Neuronal stem cell (in vitro differentiated cells): ENCODE data around the gene GABRB1.

ENCODE experiments used
- DNase-seq: peaks from one replicate; pipeline ENCODE4 v3.0.0-alpha.2; 2013; ENCODE audit warnings: low spot score
- H2AFZ ChIP-seq: one replicate; pipeline ENCODE4 v1.6.1; 2013; ENCODE audit warnings: mild to moderate bottlenecking, low read length, inconsistent platforms
- H2AK5ac ChIP-seq: 2 replicates; pipeline ENCODE4 v1.6.1; 2013; ENCODE audit warnings: low read depth, mild to moderate bottlenecking, inconsistent platforms, low read length, moderate library complexity, mixed read lengths
- H2BK120ac ChIP-seq: 2 replicates; pipeline ENCODE4 v1.6.1; 2013; ENCODE audit warnings: low read depth, mild to moderate bottlenecking, inconsistent platforms, low read length, moderate library complexity, mixed read lengths
- H2BK12ac ChIP-seq: one replicate; pipeline ENCODE4 v1.6.1; 2013; ENCODE audit warnings: low read length, inconsistent platforms
- H2BK15ac ChIP-seq: 2 replicates; pipeline ENCODE4 v1.6.1; 2013; ENCODE audit warnings: mild to moderate bottlenecking, low read length, inconsistent platforms, mixed read lengths
- H2BK5ac ChIP-seq: one replicate; pipeline ENCODE4 v1.6.1; 2013; ENCODE audit warnings: inconsistent platforms, mild to moderate bottlenecking, low read length, moderate library complexity
- H3K14ac ChIP-seq: one replicate; pipeline ENCODE4 v1.6.1; 2013; ENCODE audit warnings: low read length, inconsistent platforms
- H3K18ac ChIP-seq: 2 replicates; pipeline ENCODE4 v1.6.1; 2013; ENCODE audit warnings: low read length, inconsistent platforms
- H3K23ac ChIP-seq: 2 replicates; pipeline ENCODE4 v1.6.1; 2013; ENCODE audit warnings: low read depth, mild to moderate bottlenecking, mixed read lengths, low read length, inconsistent platforms; ENCODE audit not compliant: poor library complexity
- H3K27ac ChIP-seq: replicated peaks from 3 replicates; pipeline ENCODE4 v1.5.1; 2013; ENCODE audit warnings: low read length, inconsistent platforms
- H3K27me3 ChIP-seq, 3 experiments: 2 replicates each; pipeline ENCODE4 v1.6.1; 2013; ENCODE audit warnings: low read length in 3 of 3, mild to moderate bottlenecking in 2 of 3, inconsistent platforms in 1 of 3, low read depth in 1 of 3, mixed read lengths in 1 of 3, moderate library complexity in 1 of 3; ENCODE audit not compliant: control insufficient read depth in 3 of 3, insufficient read depth in 3 of 3
- H3K36me3 ChIP-seq, 2 donors: replicated peaks in 1 of 2; 2 replicates each; pipeline ENCODE4 v1.6.1; 2013; ENCODE audit warnings: low read length in 2 of 2; ENCODE audit not compliant: control insufficient read depth in 2 of 2, insufficient read depth in 2 of 2
- H3K4ac ChIP-seq: 2 replicates; pipeline ENCODE4 v1.6.1; 2013; ENCODE audit warnings: inconsistent platforms, mild to moderate bottlenecking, low read length, moderate library complexity
- H3K4me1 ChIP-seq, 2 donors: 1 replicate in 1 of 2; 2 replicates in 1 of 2; pipeline ENCODE4 v1.6.1; 2013; ENCODE audit warnings: low read length in 2 of 2, low read depth in 1 of 2; ENCODE audit not compliant: control insufficient read depth in 2 of 2, insufficient read depth in 1 of 2
- H3K4me2 ChIP-seq: one replicate; pipeline ENCODE4 v1.6.1; 2013; ENCODE audit warnings: mild to moderate bottlenecking, low read length, inconsistent platforms; ENCODE audit not compliant: insufficient read depth, poor library complexity, severe bottlenecking
- H3K4me3 ChIP-seq, 2 donors: 2 replicates each; pipeline ENCODE4 v1.5.1; 2013; ENCODE audit warnings: low read length in 2 of 2, mild to moderate bottlenecking in 2 of 2, inconsistent platforms in 1 of 2, moderate library complexity in 1 of 2
- H3K79me1 ChIP-seq: one replicate; pipeline ENCODE4 v1.6.1; 2013; ENCODE audit warnings: low read depth, mild to moderate bottlenecking, inconsistent platforms, low read length, moderate library complexity
- H3K9ac ChIP-seq: one replicate; pipeline ENCODE4 v1.6.1; 2013; ENCODE audit warnings: mild to moderate bottlenecking, low read depth, low read length, inconsistent platforms; ENCODE audit not compliant: poor library complexity
- H3K9me3 ChIP-seq, 2 donors: replicated peaks in 1 of 2; 2 replicates each; pipeline versions ENCODE3 to v1.6.1; 2013; ENCODE audit warnings: low read length in 2 of 2, mild to moderate bottlenecking in 2 of 2, inconsistent platforms in 1 of 2, low read depth in 1 of 2, mixed read lengths in 1 of 2, moderate library complexity in 1 of 2; ENCODE audit not compliant: control insufficient read depth in 2 of 2, insufficient read depth in 1 of 2
- H4K8ac ChIP-seq: one replicate; pipeline ENCODE4 v1.6.1; 2013; ENCODE audit warnings: low read depth, mild to moderate bottlenecking, inconsistent platforms, low read length, moderate library complexity
- H4K91ac ChIP-seq: one replicate; pipeline ENCODE4 v1.6.1; 2013; ENCODE audit warnings: low read length, low read depth, mild to moderate bottlenecking, inconsistent platforms; ENCODE audit not compliant: poor library complexity
- WGBS, 2 donors: extraction: QIAGEN DNeasy Blood & Tissue Kit; methylation state at CpG; one replicate each; pipeline ENCODE4 v1.1.7; 2013; ENCODE audit warnings: missing lambda C conversion rate in 2 of 2, mixed read lengths in 1 of 2; ENCODE audit not compliant: insufficient read length in 2 of 2, insufficient replicate concordance in 1 of 2; ENCODE audit errors: extremely low coverage in 2 of 2; 5-methylcytosine and 5-hydroxymethylcytosine counted together

GABRB1 gene

DNA sequence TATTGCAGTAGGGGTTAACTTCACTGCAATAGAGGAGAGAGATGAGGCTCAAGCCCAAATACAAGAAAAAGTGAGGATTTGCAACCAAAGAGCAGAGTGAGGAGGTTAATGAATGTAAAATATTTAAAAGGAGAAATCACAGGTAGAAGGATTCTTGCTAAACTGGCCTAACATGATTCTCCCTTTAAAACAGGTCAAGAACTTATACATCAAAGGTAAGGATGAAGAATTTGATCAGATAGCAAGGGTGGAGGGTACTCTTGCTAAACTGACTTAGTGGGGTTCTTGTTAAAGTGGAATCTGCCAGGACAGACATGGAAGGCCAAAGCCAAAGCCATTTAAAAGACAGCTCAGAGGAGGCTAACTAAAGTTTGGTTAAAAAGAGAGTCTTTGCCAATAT lies 193.0 kb downstream of the GABRB1 start:
- no peak overlapping the region for H2AK5ac ChIP-seq

DNA sequence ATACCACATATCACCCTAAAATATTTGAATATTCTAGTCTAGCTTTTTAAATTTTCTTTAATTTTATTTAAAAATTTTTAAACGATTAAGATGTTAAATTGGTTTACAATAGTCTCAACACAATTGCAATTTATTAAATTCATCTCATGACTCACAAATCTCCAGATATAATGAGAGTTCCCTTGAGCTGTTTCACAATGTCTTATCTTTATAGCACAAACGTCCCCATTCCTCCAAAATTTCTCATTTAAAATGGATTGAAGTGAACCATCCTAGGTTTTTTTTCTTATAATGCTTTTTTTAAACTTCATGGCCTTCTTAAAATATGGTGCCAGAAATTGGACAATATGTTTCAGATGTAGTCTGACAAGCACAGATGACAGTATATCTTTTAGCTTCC lies 204.4 kb downstream of the GABRB1 start:
- no peak for DNase-seq
- no peaks in the 10 kb centered on the region for H3K4me1 ChIP-seq
- no peaks in the 10 kb centered on the region for H3K9me3 ChIP-seq
- H3K9ac ChIP-seq: no peak overlapping the region
- no peak overlapping the region for H3K4me3 ChIP-seq
- H3K18ac ChIP-seq: no peak overlapping the region
- no peak overlapping the region for H2AK5ac ChIP-seq
- H3K27me3 ChIP-seq: no peaks in the 10 kb centered on the region
- H3K36me3 ChIP-seq: no peaks in the 10 kb centered on the region
- H2BK12ac ChIP-seq: no peak overlapping the region
- H3K4me2 ChIP-seq: no peak overlapping the region
- H2AFZ ChIP-seq: no peak overlapping the region
- H3K79me1 ChIP-seq: no peaks in the 10 kb centered on the region
- H2BK15ac ChIP-seq: no peak overlapping the region
- no peak overlapping the region for H3K4ac ChIP-seq
- no peak overlapping the region for H3K23ac ChIP-seq
- no peak overlapping the region for H3K27ac ChIP-seq
- H4K8ac ChIP-seq: no peak overlapping the region
- no CpG with 5 or more reads among the region's 2 CpGs for WGBS, 2 donors
- no peak overlapping the region for H4K91ac ChIP-seq
- H3K14ac ChIP-seq: no peak overlapping the region
- no peak overlapping the region for H2BK120ac ChIP-seq
- H2BK5ac ChIP-seq: no peak overlapping the region

More for the DNA sequence above, 193.0 kb downstream of the GABRB1 start:
- no peaks in the 10 kb centered on the region for H3K9me3 ChIP-seq
- no peak overlapping the region for H3K18ac ChIP-seq
- H3K36me3 ChIP-seq: no peaks in the 10 kb centered on the region
- no peak overlapping the region for H3K27ac ChIP-seq
- no peak overlapping the region for H3K9ac ChIP-seq
- H3K4me2 ChIP-seq: no peak overlapping the region
- H4K91ac ChIP-seq: no peak overlapping the region
- H3K23ac ChIP-seq: no peak overlapping the region
- H3K4me3 ChIP-seq: no peak overlapping the region
- H3K79me1 ChIP-seq: no peaks in the 10 kb centered on the region
- no peak overlapping the region for H2BK15ac ChIP-seq
- H2BK12ac ChIP-seq: no peak overlapping the region
- no peaks in the 10 kb centered on the region for H3K27me3 ChIP-seq
- H3K14ac ChIP-seq: no peak overlapping the region
- no peak for DNase-seq
- no peak overlapping the region for H4K8ac ChIP-seq
- no peak overlapping the region for H2BK5ac ChIP-seq
- no peak overlapping the region for H2AFZ ChIP-seq
- H3K4ac ChIP-seq: no peak overlapping the region
- no peaks in the 10 kb centered on the region for H3K4me1 ChIP-seq
- H2BK120ac ChIP-seq: no peak overlapping the region

DNA sequence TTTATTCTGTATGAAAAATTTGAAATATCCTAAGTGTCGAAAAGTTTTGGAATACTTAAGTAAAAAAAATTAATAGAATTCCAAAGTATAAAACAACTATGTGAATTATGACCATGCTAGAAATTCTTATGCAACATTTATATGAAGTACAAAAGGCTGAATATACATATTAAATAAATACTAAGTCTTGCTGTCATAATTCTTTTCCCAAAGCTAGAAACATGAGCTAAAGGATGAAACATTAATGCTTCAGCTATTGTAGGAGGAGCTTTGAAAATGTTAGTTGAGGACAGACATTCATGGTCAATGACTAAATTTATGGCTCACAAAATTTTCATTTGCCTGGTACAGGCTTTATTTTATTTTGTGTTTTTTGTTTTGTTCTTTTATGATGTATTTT lies 207.3 kb downstream of the GABRB1 start:
- Histone ChIP-seq H3K27me3 (no peaks in the 10 kb centered on the region), H2AFZ (no peak overlapping the region), H2AK5ac (no peak overlapping the region), H3K23ac (no peak overlapping the region), H3K9ac (no peak overlapping the region), H4K8ac (no peak overlapping the region), H3K4ac (no peak overlapping the region), H2BK120ac (no peak overlapping the region), H2BK5ac (no peak overlapping the region), H4K91ac (no peak overlapping the region), H3K4me3 (no peak overlapping the region), H3K4me1 (no peaks in the 10 kb centered on the region), H3K79me1 (no peaks in the 10 kb centered on the region), H3K36me3 (no peaks in the 10 kb centered on the region), H3K9me3 (no peaks in the 10 kb centered on the region), H2BK15ac (no peak overlapping the region), H3K14ac (no peak overlapping the region), H2BK12ac (no peak overlapping the region), H3K27ac (no peak overlapping the region), H3K4me2 (no peak overlapping the region), H3K18ac (no peak overlapping the region)
- WGBS, 2 donors: no CpG with 5 or more reads among the region's 1 CpG
- no peak for DNase-seq

DNA sequence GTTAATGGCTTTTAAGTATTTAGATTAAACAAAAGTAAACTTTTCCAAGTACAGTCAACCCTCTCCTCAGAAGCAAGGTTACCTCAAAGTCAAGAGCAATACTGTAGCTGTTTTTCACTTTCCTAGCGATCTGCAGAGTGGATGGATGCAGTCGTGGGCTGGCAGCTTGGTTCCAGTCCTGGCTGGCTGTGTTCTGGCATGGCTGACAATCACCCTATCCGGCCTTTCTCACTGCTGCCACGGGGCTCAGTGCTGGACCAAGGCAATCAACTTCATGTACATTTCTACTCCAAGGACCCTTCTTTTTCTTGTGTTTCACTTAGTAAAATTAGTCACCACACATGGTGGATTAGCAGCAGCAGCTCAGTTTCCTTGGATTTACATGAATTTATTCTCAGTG lies 208.3 kb downstream of the GABRB1 start:
- H2BK5ac ChIP-seq: no peak overlapping the region
- H3K4me3 ChIP-seq: no peak overlapping the region
- no peak overlapping the region for H3K4ac ChIP-seq
- H2BK12ac ChIP-seq: no peak overlapping the region
- H3K23ac ChIP-seq: no peak overlapping the region
- no peak overlapping the region for H3K14ac ChIP-seq
- no peaks in the 10 kb centered on the region for H3K36me3 ChIP-seq
- no peaks in the 10 kb centered on the region for H3K9me3 ChIP-seq
- no peak overlapping the region for H2AK5ac ChIP-seq
- H3K27ac ChIP-seq: no peak overlapping the region
- no peak overlapping the region for H3K4me2 ChIP-seq
- no peak overlapping the region for H4K8ac ChIP-seq
- H2BK15ac ChIP-seq: no peak overlapping the region
- peak overlapping the region; percentile 15 for H2AFZ ChIP-seq
- H2BK120ac ChIP-seq: no peak overlapping the region
- WGBS, 2 donors: no CpG with 5 or more reads among the region's 4 CpGs
- no peak for DNase-seq
- no peak overlapping the region for H3K18ac ChIP-seq
- no peaks in the 10 kb centered on the region for H3K27me3 ChIP-seq
- H3K9ac ChIP-seq: no peak overlapping the region
- no peaks in the 10 kb centered on the region for H3K79me1 ChIP-seq
- H3K4me1 ChIP-seq: no peaks in the 10 kb centered on the region
- no peak overlapping the region for H4K91ac ChIP-seq
